GM12878 (cell line): Measurements from ENCODE around the gene DOK1.

ENCODE experiments used
- CREB1 ChIP-seq: IDR thresholded peaks from 2 replicates; pipeline ENCODE4 v1.6.1; 2012; ENCODE audit warnings: low read depth, mild to moderate bottlenecking, inconsistent platforms
- CTCF ChIP-seq, 3 experiments: IDR thresholded peaks in 2 of 3; conservative IDR thresholded peaks in 1 of 3; 2 replicates each; pipeline ENCODE4 v1.5.1; 2011; ENCODE audit warnings: low read depth in 3 of 3, low read length in 3 of 3, mild to moderate bottlenecking in 3 of 3, control low read depth in 2 of 3, moderate library complexity in 2 of 3, inconsistent platforms in 1 of 3, mixed read lengths in 1 of 3; ENCODE audit not compliant: control insufficient read depth in 2 of 3, insufficient read depth in 1 of 3; ENCODE audit errors: extremely low read depth in 1 of 3
- EP300 ChIP-seq, 2 experiments: fragments of 150-350 bp in 1 of 2; IDR thresholded peaks; 2 replicates each; pipeline ENCODE4 v1.6.1; 2011 to 2012; ENCODE audit warnings: low read depth in 2 of 2, low read length in 2 of 2, borderline replicate concordance in 1 of 2, improper control_type of control experiment in 1 of 2, inconsistent platforms in 1 of 2; ENCODE audit not compliant: control insufficient read depth in 1 of 2
- NBN ChIP-seq: fragments of 450-650 bp; IDR thresholded peaks from 2 replicates; pipeline ENCODE4 v1.6.1; 2016
- POLR2A ChIP-seq: IDR thresholded peaks from 2 replicates; pipeline ENCODE4 v1.6.1; 2011; ENCODE audit warnings: low read depth, mild to moderate bottlenecking, low read length
- REST ChIP-seq: IDR thresholded peaks from 2 replicates; pipeline ENCODE4 v1.6.1; 2012; ENCODE audit warnings: mild to moderate bottlenecking, low read depth, low read length
- SIN3A ChIP-seq: IDR thresholded peaks from 2 replicates; pipeline ENCODE4 v1.6.1; 2012; ENCODE audit warnings: low read depth, low read length, improper control_type of control experiment
- SP1 ChIP-seq: IDR thresholded peaks from one replicate; pipeline ENCODE4 v1.6.1; 2011; ENCODE audit warnings: low read depth, low read length

GRCh38 chr2:74507926-74508520 is 46.5 kb upstream of the DOK1 start:
- TF ChIP-seq REST (no peak), CTCF (IDR thresholded peaks at IDR 0.05 in 2 of 3, conservative IDR thresholded peaks at IDR 0.05 in 1 of 3; ENCODE audit: control insufficient read depth in 2 of 3, extremely low read depth in 1 of 3, insufficient read depth in 1 of 3, low read depth in 3 of 3, low read length in 3 of 3) (no peak), SP1 (no peak), POLR2A (no peak), CREB1 (no peak), EP300 (IDR thresholded peaks at IDR 0.05; ENCODE audit: borderline replicate concordance in 1 of 2, control insufficient read depth in 1 of 2, low read depth in 2 of 2, low read length in 2 of 2) (no peak), SIN3A (no peak), NBN (no peak)
